Liver (tissue), 9 donors: ENCODE results near the gene PTGR1. TPM values are rescaled to one million over a fixed set of nuclear protein-coding genes. Genes with fewer than 3 reads are reported as not detected.
A peak's percentile ranks its signal among the peaks of the same experiment; 100 is the strongest.
"Not testable (repeated sequence)": the region's sequence is repeated elsewhere in the genome, so short reads cannot be mapped to it uniquely, and the experiment has no call there.

Experiments used
- DNase-seq: peaks from one replicate; pipeline ENCODE4 v3.0.0-alpha.2; 2017; ENCODE audit warnings: low spot score
- H3K27ac ChIP-seq, 2 donors: one replicate each; pipeline ENCODE4 v1.7.0; 2013; ENCODE audit warnings: inconsistent platforms in 2 of 2, low read length in 2 of 2, control low read depth in 1 of 2, low read depth in 1 of 2, mild to moderate bottlenecking in 1 of 2
- H3K27me3 ChIP-seq, 4 donors: one replicate each; pipeline versions ENCODE4 v1.6.1 to v1.7.0; 2013; ENCODE audit warnings: low read length in 3 of 4, inconsistent platforms in 1 of 4, mild to moderate bottlenecking in 1 of 4, moderate library complexity in 1 of 4; ENCODE audit not compliant: control insufficient read depth in 4 of 4, insufficient read depth in 4 of 4
- H3K36me3 ChIP-seq, 4 donors: one replicate each; pipeline versions ENCODE4 v1.6.1 to v1.7.0; 2013; ENCODE audit warnings: low read length in 3 of 4, mild to moderate bottlenecking in 3 of 4, low read depth in 1 of 4, moderate library complexity in 1 of 4; ENCODE audit not compliant: control insufficient read depth in 4 of 4, insufficient read depth in 3 of 4
- H3K4me1 ChIP-seq, 4 donors: one replicate each; pipeline versions ENCODE4 v1.6.1 to v1.7.0; 2013; ENCODE audit warnings: low read length in 3 of 4, mild to moderate bottlenecking in 3 of 4, moderate library complexity in 1 of 4; ENCODE audit not compliant: control insufficient read depth in 4 of 4, insufficient read depth in 4 of 4
- H3K4me3 ChIP-seq, 3 donors: one replicate each; pipeline versions ENCODE4 v1.6.1 to v1.7.0; 2013; ENCODE audit warnings: low read length in 3 of 3, control low read depth in 1 of 3, low read depth in 1 of 3, mild to moderate bottlenecking in 1 of 3
- H3K9ac ChIP-seq, 2 donors: one replicate each; pipeline ENCODE4 v1.7.0; 2013; ENCODE audit warnings: low read length in 2 of 2, mild to moderate bottlenecking in 2 of 2, moderate library complexity in 2 of 2, control low read depth in 1 of 2, low read depth in 1 of 2
- H3K9me3 ChIP-seq, 4 donors: one replicate each; pipeline versions ENCODE4 v1.6.1 to v1.7.0; 2013; ENCODE audit warnings: low read length in 3 of 4; ENCODE audit not compliant: control insufficient read depth in 4 of 4
- FOXA2 ChIP-seq: IDR thresholded peaks from 2 replicates; pipeline ENCODE4 v1.6.1; 2016; ENCODE audit warnings: antibody characterized with exemption
- HNF4A ChIP-seq, 2 donors: conservative IDR thresholded peaks; 2 replicates each; pipeline ENCODE4 v1.6.1; 2016; ENCODE audit warnings: antibody characterized with exemption in 2 of 2, mild to moderate bottlenecking in 2 of 2
- HNF4G ChIP-seq: IDR thresholded peaks from 2 replicates; pipeline ENCODE4 v1.6.1; 2016; ENCODE audit warnings: antibody characterized with exemption
- JUND ChIP-seq, 2 donors: IDR thresholded peaks; 2 replicates each; pipeline ENCODE4 v1.6.1; 2016; ENCODE audit warnings: antibody characterized with exemption in 2 of 2
- NR2F2 ChIP-seq: IDR thresholded peaks from 2 replicates; pipeline ENCODE4 v1.6.1; 2016; ENCODE audit warnings: antibody characterized with exemption
- RAD21 ChIP-seq, 2 donors: IDR thresholded peaks; 2 replicates each; pipeline ENCODE4 v1.6.1; 2016; ENCODE audit warnings: antibody characterized with exemption in 2 of 2, mild to moderate bottlenecking in 2 of 2
- RXRA ChIP-seq, 2 donors: IDR thresholded peaks; 2 replicates each; pipeline ENCODE4 v1.6.1; 2017 to 2018; ENCODE audit warnings: antibody characterized with exemption in 2 of 2, mild to moderate bottlenecking in 1 of 2
- SP1 ChIP-seq: IDR thresholded peaks from 2 replicates; pipeline ENCODE4 v1.6.1; 2018; ENCODE audit warnings: antibody characterized with exemption, mild to moderate bottlenecking
- YY1 ChIP-seq: IDR thresholded peaks from 2 replicates; pipeline ENCODE4 v1.6.1; 2016; ENCODE audit warnings: antibody characterized with exemption, mild to moderate bottlenecking
- WGBS: extraction: QIAGEN DNeasy Blood & Tissue Kit; methylation state at CpG from one replicate; pipeline ENCODE4 v1.1.7; 2013; 5-methylcytosine and 5-hydroxymethylcytosine counted together
- polyA plus RNA-seq, 2 donors: library from polyadenylated mRNA; stranded (reverse) in 1 of 2; unstranded in 1 of 2; fragments of 200-250 nt in 1 of 2; fragments of >200 nt in 1 of 2; fragmentation: Nextera tagmentation in 1 of 2; extraction: Ambion mirVana in 1 of 2; gene quantifications; one replicate each; pipeline versions ENCODE4 v1.2.1 to v1.2.3, GENCODE V29; 2013 to 2015
- total RNA-seq, 2 donors: library from RNA; depleted of rRNA; stranded (reverse); fragments of >200 nt; gene quantifications; one replicate each; pipeline ENCODE4 v1.2.3, GENCODE V29; 2014
- TF ChIP-seq, protein P1 (sequence below): IDR thresholded peaks from 2 replicates; pipeline ENCODE4 v1.6.1; 2016; ENCODE audit warnings: antibody characterized with exemption
- TF ChIP-seq, protein P2 (sequence below): IDR thresholded peaks from 2 replicates; pipeline ENCODE4 v1.6.1; 2016; ENCODE audit warnings: antibody characterized with exemption
- TF ChIP-seq, protein P3 (sequence below): IDR thresholded peaks from 2 replicates; pipeline ENCODE4 v1.6.1; 2016; ENCODE audit warnings: antibody characterized with exemption
- donor health status: healthy.
- donor health status: healthy.
- donor health status: healthy.
- donor health status: healthy.
- donor health status: healthy.

PTGR1 gene
- total and polyA plus RNA-seq, 4 donors = 53.1 to 784 (median 471) TPM

DNA sequence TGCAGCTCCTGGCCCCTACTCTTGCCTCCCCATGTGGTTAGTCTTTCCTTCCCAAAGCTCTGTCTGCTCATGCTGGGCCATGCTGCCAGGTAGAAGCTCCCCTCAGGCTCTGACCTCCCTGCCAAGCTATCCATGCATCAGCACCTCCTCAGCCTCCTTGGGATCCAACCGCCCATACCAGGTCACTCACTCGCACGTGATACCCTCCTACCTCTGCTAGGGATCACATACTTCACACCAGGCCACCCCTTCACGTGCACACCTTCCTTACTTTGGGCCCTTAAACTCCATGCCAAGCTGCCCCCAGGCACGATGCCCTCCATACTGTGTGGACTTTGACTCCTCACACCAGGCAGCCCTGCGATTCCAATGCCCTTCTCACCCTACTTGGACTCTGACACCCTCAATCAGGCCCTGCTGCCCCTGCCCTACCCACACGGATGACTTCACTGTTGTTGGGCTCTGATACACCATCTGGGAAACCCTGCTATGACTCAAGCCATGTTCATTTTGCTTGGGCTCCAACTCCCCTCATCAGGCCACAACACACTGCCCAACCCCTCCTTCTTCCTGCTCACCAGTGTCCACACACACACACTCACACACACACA, 40.3 kb downstream of the PTGR1 start:
- DNase-seq = no peak
- H3K9ac ChIP-seq = no peak overlapping the region
- no peak overlapping the region for H3K4me3 ChIP-seq
- H3K4me1 ChIP-seq = no peaks in the 10 kb centered on the region
- H3K36me3 ChIP-seq = peaks cover 0 to 13% (median 10%) of the 10 kb centered on the region in 4 donors
- peak overlapping the region in 1 of 2 donors; percentile 11 for H3K27ac ChIP-seq
- TF ChIP-seq SP1 (peak; percentile 42), RAD21 (IDR thresholded peaks at IDR 0.05) (peak in 1 of 2 donors; percentile 18), NR2F2 (no peak), HNF4A (conservative IDR thresholded peaks at IDR 0.05) (peak; percentile 97 to 98), HNF4G (peak; percentile 90), JUND (IDR thresholded peaks at IDR 0.05) (peak; percentile 27 to 51), RXRA (IDR thresholded peaks at IDR 0.05) (peak; percentile 83 to 88), FOXA2 (peak; percentile 30)
- TF ChIP-seq, protein P1, sequence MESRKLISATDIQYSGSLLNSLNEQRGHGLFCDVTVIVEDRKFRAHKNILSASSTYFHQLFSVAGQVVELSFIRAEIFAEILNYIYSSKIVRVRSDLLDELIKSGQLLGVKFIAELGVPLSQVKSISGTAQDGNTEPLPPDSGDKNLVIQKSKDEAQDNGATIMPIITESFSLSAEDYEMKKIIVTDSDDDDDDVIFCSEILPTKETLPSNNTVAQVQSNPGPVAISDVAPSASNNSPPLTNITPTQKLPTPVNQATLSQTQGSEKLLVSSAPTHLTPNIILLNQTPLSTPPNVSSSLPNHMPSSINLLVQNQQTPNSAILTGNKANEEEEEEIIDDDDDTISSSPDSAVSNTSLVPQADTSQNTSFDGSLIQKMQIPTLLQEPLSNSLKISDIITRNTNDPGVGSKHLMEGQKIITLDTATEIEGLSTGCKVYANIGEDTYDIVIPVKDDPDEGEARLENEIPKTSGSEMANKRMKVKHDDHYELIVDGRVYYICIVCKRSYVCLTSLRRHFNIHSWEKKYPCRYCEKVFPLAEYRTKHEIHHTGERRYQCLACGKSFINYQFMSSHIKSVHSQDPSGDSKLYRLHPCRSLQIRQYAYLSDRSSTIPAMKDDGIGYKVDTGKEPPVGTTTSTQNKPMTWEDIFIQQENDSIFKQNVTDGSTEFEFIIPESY = no peak
- TF ChIP-seq, protein P2, sequence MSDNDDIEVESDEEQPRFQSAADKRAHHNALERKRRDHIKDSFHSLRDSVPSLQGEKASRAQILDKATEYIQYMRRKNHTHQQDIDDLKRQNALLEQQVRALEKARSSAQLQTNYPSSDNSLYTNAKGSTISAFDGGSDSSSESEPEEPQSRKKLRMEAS = peak; percentile 11
- TF ChIP-seq, protein P3, sequence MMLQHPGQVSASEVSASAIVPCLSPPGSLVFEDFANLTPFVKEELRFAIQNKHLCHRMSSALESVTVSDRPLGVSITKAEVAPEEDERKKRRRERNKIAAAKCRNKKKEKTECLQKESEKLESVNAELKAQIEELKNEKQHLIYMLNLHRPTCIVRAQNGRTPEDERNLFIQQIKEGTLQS = peak; percentile 13
- H3K27me3 ChIP-seq = no peaks in the 10 kb centered on the region
- WGBS = 63% methylated on average over 7 of the region's 7 CpGs
- H3K9me3 ChIP-seq = peaks cover 2 to 6% (median 4%) of the 10 kb centered on the region in 4 donors

DNA sequence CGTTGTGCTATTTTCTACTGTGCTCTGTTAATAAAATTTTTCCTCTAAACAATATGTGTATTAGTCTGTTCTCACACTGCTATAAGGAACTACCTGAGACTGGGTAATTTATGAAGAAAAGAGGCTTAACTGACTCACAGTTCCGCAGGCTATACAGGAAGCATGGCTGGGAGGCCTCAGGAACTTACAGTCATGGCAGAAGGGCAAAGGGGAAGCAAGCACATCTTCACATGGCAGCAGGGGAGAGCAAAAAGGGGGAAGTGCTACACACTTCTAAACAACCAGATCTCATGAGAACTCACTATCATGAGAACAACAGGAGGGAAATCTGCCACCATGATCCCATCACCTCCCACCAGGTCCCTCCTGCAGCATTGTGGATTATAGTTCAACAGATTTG, 44.0 kb downstream of the PTGR1 start:
- not testable (repeated sequence) for H3K27ac ChIP-seq, H3K4me1 ChIP-seq, H3K36me3 ChIP-seq, H3K9ac ChIP-seq, H3K27me3 ChIP-seq, DNase-seq, H3K4me3 ChIP-seq
- 92% methylated on average over 2 of the region's 2 CpGs for WGBS
- H3K9me3 ChIP-seq = peaks cover 7 to 14% (median 11%) of the 10 kb centered on the region in 4 donors

GRCh38 chr9:111548623-111549022, 50.8 kb downstream of the PTGR1 start:
- Histone ChIP-seq H3K4me1 (no peaks in the 10 kb centered on the region), H3K36me3 (no peaks in the 10 kb centered on the region), H3K9me3 (peaks cover 22 to 70% (median 48%) of the 10 kb centered on the region in 4 donors), H3K4me3 (peak overlapping the region in 2 of 3 donors; percentile 12 to 27), H3K27ac (no peak overlapping the region), H3K9ac (no peak overlapping the region), H3K27me3 (no peaks in the 10 kb centered on the region)
- no peak for TF ChIP-seq NR2F2
- no peak for TF ChIP-seq YY1
- DNase-seq = no peak
- WGBS = 95% methylated on average over 2 of the region's 2 CpGs
